Fibroblast of villous mesenchyme (primary cell): ENCODE results near the gene PTPN3. TPM values are rescaled to one million over a fixed set of nuclear protein-coding genes. Genes with fewer than 3 reads are reported as not detected.

Experiments
- DNase-seq: peaks from one replicate; pipeline ENCODE4 v3.0.0-alpha.2; 2010; ENCODE audit warnings: low read depth
- H3K4me3 ChIP-seq: 2 replicates; pipeline ENCODE4 v1.5.1; 2011; ENCODE audit warnings: low read depth, mild to moderate bottlenecking, low read length
- CTCF ChIP-seq: IDR thresholded peaks from 2 replicates; pipeline ENCODE4 v1.5.1; 2012; ENCODE audit warnings: low read depth, mild to moderate bottlenecking, low read length; ENCODE audit not compliant: insufficient read depth
- total RNA-seq: library from RNA; depleted of rRNA; stranded (reverse); fragments of >200 nt; gene quantifications from 2 replicates; pipeline ENCODE4 v1.2.3, GENCODE V29; 2012

The PTPN3 gene
- total RNA-seq, 1 donor: under 0.01 TPM

GRCh38 chr9:109383947-109384346 is 114.2 kb downstream of the PTPN3 start:
- no peak for DNase-seq
- no peak overlapping the region for H3K4me3 ChIP-seq
- no peak for TF ChIP-seq CTCF

DNA sequence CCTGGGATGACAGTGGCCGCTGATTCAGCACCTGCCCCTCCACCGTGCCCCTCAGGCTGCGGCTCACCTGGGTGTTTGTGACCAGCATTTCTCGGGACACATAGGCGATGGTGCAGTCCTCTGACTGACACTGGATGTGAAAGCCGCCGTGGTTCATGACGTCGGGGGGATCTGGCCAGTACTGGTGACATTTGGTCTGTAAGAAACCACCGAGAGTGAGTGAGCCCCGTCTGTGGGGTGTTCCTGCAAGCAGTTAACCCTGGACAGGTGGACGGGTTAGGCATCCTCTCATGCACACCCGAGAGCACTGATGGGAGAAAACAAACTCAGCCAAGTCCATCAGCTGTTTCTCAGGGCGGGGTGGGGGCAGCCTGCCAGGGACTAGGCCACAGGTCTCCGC is 114.8 kb downstream of the PTPN3 start:
- no peak for TF ChIP-seq CTCF
- no peak overlapping the region for H3K4me3 ChIP-seq
- no peak for DNase-seq

GRCh38 chr9:109382585-109382984 is 115.5 kb downstream of the PTPN3 start:
- no peak for TF ChIP-seq CTCF
- H3K4me3 ChIP-seq: no peak overlapping the region
- no peak for DNase-seq

GRCh38 chr9:109382182-109382581 is 115.9 kb downstream of the PTPN3 start:
- no peak for TF ChIP-seq CTCF
- no peak overlapping the region for H3K4me3 ChIP-seq
- DNase-seq: no peak

DNA sequence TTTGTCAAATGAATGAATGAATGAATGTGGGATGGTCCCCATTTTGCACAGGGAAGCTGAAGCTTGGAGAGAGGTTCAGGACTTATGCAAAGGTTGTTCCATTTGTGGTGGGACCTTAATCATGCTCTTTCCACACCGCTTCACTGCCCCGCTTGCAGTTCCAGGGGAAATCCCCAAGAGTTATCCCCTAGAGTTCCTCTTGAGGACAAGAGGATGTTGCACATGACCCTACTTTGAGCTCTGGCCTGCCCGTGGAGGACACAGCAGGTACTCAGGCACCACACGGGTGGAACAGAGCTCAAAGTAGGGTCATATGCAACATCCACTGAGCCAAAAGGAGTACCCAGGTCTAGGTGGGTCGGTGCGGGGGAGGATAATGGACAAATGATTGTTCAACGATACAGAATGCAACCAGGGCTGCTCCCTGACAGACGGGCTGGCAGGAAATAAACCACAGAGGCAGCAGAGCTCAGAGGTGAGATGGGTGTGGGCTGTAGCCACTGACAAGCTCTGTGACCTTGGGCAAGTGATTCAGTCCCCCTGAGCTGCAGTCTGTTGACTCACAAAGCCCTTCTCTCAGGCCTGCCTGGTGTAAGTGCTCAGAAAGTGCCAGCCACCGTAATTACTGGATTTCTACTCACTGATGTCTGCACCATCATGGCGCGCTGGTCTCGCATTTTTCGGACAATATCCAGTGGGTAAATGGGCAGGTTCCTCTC is 116.9 kb downstream of the PTPN3 start:
- TF ChIP-seq CTCF: no peak
- no peak for DNase-seq
- H3K4me3 ChIP-seq: no peak overlapping the region

DNA sequence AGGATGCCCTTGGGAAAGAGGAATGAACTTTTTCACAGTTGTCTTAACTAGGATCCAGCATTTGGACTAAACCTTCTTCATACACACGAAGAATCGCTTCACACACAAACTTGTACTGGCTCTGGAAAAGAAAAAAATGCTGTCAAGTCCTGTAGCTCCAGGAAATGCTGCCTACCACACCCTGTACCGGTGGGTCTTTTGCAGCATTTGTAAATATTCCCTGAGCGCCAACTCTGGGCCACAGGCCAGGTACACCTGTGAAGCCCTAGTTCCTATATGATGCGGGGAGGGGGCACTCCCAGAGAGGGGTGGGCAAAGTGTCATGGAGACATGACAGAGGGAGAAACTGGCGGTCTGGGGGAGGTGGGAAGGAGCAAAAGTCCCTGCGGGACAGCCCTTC is 118.6 kb downstream of the PTPN3 start:
- H3K4me3 ChIP-seq: no peak overlapping the region
- TF ChIP-seq CTCF: no peak
- no peak for DNase-seq

- no peak for DNase-seq
- no peak for TF ChIP-seq CTCF
Measured at GRCh38 chr9:109378316-109378715, 119.8 kb downstream of the PTPN3 start.

More at GRCh38 chr9:109378316-109378715, 119.8 kb downstream of the PTPN3 start:
- H3K4me3 ChIP-seq: no peak overlapping the region
